Epithelial cell of proximal tubule (primary cell): Measurements from ENCODE around the gene STC2. TPM values are rescaled to one million over a fixed set of nuclear protein-coding genes. Genes with fewer than 3 reads are reported as not detected.
"Not testable (repeated sequence)": the region's sequence is repeated elsewhere in the genome, so short reads cannot be mapped to it uniquely, and the experiment has no call there.

Experiments
- DNase-seq: peaks from one replicate; pipeline ENCODE4 v3.0.0-alpha.2; 2011; ENCODE audit warnings: low read depth
- H3K4me3 ChIP-seq: 2 replicates; pipeline ENCODE4 v1.5.1; 2011; ENCODE audit warnings: low read depth, mild to moderate bottlenecking, low read length
- CTCF ChIP-seq: conservative IDR thresholded peaks from 2 replicates; pipeline ENCODE4 v1.5.1; 2012; ENCODE audit warnings: low read depth, mild to moderate bottlenecking, low read length
- total RNA-seq: library from RNA; depleted of rRNA; stranded (reverse); fragments of >200 nt; gene quantifications from 2 replicates; pipeline ENCODE4 v1.2.3, GENCODE V29; 2015

Gene STC2
- total RNA-seq, result 41.6 and 50.6 TPM in 2 replicates

DNA sequence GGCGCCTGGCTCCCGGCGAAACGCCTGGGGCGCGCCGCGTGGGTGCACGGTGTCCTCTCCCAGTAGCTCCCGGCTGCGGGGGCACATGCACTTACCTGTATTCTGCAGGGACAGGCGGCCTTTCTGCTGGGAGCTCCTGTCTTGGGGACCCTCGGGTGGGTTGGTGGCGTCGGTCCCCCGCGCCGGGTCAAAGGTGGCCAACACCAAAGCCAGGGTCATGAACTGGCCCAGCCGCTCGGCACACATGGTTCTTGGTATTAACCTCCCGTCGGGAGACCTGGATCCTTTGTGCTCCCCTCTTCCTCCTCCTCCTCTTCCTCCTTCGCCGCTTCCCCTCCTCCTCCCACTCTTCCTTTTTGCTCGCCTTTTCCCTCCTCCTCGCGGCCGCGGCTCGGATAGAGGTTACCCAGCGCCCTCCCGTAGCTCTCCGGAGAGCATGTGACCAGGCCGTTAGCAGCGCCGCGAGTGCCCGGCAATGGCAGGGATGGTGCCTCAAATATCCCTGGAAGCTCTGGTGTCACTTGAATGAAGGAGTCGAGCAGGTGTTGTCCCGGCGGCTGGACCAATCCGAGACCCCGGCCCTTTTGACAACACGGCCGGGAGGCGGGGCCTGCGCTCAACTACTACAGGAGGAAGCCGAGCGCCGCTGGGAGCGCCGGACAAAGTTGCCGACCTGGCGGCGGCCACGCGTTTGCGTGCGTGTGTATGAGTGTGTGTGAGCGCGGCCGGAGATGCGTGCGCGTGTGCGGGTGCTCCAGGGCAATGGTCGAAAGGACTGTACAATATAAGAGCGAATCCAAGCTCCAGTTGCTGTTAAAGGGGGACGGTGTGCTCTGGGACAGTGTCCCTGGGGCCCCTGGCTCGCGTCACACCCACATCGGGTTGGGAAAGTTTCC, at the start of gene STC2:
Gene STC2 (minus strand): TSS at position 467 of the 896 bp plus-strand sequence. CDS start 221 bp downstream, at position 246.
- peak within 1 kb of the TSS; percentile 66 for H3K4me3 ChIP-seq
- no peak for TF ChIP-seq CTCF
- no peak for DNase-seq

DNA sequence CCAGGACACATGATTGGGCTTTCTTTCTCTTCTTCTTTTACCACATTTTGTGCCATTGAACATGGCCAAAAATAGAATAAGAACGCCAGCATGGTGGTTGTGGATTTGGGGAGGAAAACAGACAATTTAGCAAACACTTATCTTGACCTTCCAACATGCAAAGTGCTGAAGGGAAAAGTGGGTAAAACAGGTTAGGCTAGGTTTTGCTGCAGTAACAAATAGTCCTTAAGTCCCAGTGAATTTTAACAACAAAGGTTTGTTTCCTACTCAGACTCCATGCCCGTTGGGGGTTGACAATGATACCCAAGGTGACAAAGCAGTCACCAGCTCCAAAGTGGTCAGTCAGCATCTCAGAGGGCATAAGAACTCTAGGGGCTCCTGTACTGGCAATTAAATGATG, 43.2 kb upstream of the STC2 start:
- no peak for TF ChIP-seq CTCF

GRCh38 chr5:173363406-173363805, 35.2 kb upstream of the STC2 start:
- not testable (repeated sequence) for DNase-seq, H3K4me3 ChIP-seq

More for the DNA sequence above, 43.2 kb upstream of the STC2 start:
- no peak for DNase-seq
- H3K4me3 ChIP-seq, result no peak overlapping the region

GRCh38 chr5:173355561-173355960, 27.3 kb upstream of the STC2 start:
- DNase-seq, result no peak
- no peak overlapping the region for H3K4me3 ChIP-seq
- no peak for TF ChIP-seq CTCF

- TF ChIP-seq CTCF, result no peak
- no peak overlapping the region for H3K4me3 ChIP-seq
- DNase-seq, result no peak
Observed at GRCh38 chr5:173354645-173355044, 26.4 kb upstream of the STC2 start.

DNA sequence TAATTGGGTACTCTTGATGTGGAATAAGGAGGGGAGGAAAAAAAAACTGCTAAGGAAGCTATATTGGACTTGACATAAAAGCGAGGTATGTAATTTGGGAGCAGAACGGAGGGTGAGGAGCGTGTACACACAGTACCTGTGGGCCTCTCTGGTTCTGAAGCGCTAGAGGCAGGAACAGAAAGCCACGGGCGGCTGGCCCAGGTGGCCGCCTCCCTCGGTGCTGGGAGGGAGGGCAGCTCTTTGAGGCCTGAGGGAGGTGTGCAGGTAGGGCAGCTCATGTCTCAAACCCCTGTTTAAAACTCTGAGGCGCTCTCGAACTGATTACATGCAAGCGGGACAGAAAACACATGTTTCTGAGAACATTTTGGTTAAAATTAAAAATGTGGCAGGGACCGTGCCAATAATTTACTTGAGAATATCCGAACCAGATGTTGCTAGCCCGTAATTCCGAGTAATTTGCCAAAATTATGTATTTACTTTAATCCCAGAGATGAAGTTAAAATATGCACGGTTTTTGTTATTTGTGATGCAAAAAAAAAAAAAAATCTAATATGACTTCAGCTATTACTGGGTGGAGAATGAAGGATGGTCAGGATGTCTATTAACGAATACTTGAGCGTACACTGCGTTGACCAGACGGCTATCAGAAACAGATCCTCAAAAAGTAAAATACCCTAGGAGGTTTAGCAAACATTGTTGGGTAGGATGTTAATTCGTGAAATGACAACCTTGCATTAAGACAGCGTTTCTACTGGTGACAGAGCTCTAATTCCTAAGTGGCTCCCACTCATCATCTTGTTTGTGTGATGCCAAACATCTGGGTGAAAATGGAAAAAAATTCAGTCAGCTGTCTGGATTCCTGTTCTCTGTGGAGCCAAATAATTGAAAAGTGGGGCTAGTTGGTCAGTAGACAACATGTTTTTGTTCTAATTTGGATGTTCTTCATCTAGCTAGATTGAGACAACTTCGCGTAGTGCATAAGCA, 24.4 kb upstream of the STC2 start:
- DNase-seq, result no peak
- H3K4me3 ChIP-seq, result no peak overlapping the region
- TF ChIP-seq CTCF, result no peak
